ENCODE measurements around the gene FAM217A. TPM values are rescaled to one million over a fixed set of nuclear protein-coding genes. Genes with fewer than 3 reads are reported as not detected.

FAM217A gene
- total and polyA plus RNA-seq, 10 of the 15 experiments (the other 5 are each of a cell fraction or from before 2014, with no cell fraction given) = 0.09 to 0.11 TPM; not detected in 8

DNA sequence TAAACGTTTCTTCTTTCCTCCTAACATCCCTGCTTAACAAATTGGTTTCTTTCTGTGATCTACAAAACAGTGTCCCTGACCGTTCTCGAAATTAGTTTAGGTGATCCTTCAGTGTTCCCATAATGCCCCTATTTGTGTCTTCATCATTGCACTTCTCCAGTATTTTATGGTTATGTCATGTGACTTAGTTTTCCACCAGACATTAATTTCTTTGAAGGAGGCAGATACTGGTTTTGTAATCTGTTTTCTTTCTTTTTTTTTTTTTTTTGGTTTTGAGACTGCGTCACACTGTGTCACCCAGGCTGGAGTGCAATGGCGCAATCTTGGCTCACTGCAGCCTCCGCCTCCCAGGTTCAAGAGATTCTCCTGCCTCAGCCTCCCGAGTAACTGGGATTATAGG, 49.2 kb downstream of the FAM217A start (continued):
- TF ChIP-seq, protein P1, sequence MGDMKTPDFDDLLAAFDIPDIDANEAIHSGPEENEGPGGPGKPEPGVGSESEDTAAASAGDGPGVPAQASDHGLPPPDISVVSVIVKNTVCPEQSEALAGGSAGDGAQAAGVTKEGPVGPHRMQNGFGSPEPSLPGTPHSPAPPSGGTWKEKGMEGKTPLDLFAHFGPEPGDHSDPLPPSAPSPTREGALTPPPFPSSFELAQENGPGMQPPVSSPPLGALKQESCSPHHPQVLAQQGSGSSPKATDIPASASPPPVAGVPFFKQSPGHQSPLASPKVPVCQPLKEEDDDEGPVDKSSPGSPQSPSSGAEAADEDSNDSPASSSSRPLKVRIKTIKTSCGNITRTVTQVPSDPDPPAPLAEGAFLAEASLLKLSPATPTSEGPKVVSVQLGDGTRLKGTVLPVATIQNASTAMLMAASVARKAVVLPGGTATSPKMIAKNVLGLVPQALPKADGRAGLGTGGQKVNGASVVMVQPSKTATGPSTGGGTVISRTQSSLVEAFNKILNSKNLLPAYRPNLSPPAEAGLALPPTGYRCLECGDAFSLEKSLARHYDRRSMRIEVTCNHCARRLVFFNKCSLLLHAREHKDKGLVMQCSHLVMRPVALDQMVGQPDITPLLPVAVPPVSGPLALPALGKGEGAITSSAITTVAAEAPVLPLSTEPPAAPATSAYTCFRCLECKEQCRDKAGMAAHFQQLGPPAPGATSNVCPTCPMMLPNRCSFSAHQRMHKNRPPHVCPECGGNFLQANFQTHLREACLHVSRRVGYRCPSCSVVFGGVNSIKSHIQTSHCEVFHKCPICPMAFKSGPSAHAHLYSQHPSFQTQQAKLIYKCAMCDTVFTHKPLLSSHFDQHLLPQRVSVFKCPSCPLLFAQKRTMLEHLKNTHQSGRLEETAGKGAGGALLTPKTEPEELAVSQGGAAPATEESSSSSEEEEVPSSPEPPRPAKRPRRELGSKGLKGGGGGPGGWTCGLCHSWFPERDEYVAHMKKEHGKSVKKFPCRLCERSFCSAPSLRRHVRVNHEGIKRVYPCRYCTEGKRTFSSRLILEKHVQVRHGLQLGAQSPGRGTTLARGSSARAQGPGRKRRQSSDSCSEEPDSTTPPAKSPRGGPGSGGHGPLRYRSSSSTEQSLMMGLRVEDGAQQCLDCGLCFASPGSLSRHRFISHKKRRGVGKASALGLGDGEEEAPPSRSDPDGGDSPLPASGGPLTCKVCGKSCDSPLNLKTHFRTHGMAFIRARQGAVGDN (IDR thresholded peaks at IDR 0.05) = no peak
- TF ChIP-seq, protein P2, sequence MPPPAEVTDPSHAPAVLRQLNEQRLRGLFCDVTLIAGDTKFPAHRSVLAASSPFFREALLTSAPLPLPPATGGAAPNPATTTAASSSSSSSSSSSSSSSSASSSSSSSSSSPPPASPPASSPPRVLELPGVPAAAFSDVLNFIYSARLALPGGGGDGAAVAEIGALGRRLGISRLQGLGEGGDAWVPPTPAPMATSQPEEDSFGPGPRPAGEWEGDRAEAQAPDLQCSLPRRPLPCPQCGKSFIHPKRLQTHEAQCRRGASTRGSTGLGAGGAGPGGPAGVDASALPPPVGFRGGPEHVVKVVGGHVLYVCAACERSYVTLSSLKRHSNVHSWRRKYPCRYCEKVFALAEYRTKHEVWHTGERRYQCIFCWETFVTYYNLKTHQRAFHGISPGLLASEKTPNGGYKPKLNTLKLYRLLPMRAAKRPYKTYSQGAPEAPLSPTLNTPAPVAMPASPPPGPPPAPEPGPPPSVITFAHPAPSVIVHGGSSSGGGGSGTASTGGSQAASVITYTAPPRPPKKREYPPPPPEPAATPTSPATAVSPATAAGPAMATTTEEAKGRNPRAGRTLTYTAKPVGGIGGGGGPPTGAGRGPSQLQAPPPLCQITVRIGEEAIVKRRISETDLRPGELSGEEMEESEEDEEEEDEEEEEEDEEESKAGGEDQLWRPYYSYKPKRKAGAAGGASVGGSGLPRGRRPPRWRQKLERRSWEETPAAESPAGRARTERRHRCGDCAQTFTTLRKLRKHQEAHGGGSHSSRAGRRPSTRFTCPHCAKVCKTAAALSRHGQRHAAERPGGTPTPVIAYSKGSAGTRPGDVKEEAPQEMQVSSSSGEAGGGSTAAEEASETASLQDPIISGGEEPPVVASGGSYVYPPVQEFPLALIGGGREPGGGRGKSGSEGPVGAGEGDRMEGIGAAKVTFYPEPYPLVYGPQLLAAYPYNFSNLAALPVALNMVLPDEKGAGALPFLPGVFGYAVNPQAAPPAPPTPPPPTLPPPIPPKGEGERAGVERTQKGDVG (CRISPR knock-in tag; IDR thresholded peaks at IDR 0.05) = no peak
- no peak for TF ChIP-seq CBX5 (IDR thresholded peaks at IDR 0.05; ENCODE audit: low read depth)

DNA sequence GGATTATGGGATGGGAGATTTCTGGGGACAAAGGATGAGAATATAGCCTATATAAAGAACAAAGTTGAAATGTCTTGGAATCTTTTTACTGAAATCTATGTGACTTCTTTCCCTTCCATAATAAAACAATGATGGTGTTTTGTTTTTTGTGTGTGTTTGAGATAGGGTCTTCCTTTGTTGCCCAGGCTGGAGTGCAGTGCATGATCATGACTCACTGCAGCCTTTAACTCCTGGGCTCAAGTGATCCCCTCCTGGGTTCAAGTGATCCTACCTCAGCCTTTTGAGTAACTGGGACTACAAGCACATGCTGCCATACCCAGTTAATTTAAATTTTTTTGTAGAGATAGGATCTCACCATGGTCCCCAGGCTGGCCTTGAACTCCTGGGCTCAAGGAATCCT, 50.9 kb downstream of the FAM217A start:
- Histone ChIP-seq H3K36me3 (ENCODE audit: control insufficient read depth in 2 of 2, insufficient read depth in 2 of 2, low read length in 1 of 2) (peaks cover 0 to 15% of the 10 kb centered on the region in 2 experiments; a peak in 2 of 4 replicates), H4K20me1 (ENCODE audit: control insufficient read depth, insufficient read depth) (no peaks in the 10 kb centered on the region; the same call in none of the 2 replicates), H3K79me2 (ENCODE audit: control insufficient read depth, insufficient read depth, low read length) (peaks cover 94% of the 10 kb centered on the region), H3K9me3 (replicated peaks; ENCODE audit: control insufficient read depth, insufficient read depth, low read length) (peaks cover 1% of the 10 kb centered on the region; the same call in 1 of the 3 replicates), H2AFZ (ENCODE audit: control insufficient read depth, low read depth, low read length) (no peak overlapping the region), H3K4me1 (ENCODE audit: control insufficient read depth, insufficient read depth, low read length) (peaks cover 6% of the 10 kb centered on the region; the same call in 1 of the 2 replicates), H3K27me3 (replicated peaks in 1 of 2; ENCODE audit: control insufficient read depth in 2 of 2, insufficient read depth in 2 of 2, low read length in 1 of 2) (no peaks in the 10 kb centered on the region), H3K4me3 (no peak overlapping the region), H3K9ac (ENCODE audit: control insufficient read depth, insufficient read depth, low read length) (no peak overlapping the region), H3K27ac (ENCODE audit: control insufficient read depth, insufficient read depth) (no peak overlapping the region), H3K4me2 (ENCODE audit: control insufficient read depth, insufficient read depth) (peak overlapping the region; percentile 8; the same call in 1 of the 2 replicates)
- DNase-seq (ENCODE audit: low read depth, low spot score) (no peak), FAIRE-seq (no peak), ATAC-seq (no peak)
- BruUV-seq (replicated peaks) = no TSS peak
- POLR2A ChIA-PET = no interaction called here
- CTCF ChIA-PET = interaction anchor here (1.4 kb wide), 1 partner anchor 20 kb away, joined by 4 read pairs; no protein-coding TSS in a partner anchor
- intact Hi-C loops (cut with micrococcal nuclease; ENCODE audit: unreplicated experiment) = loop anchor here (10.0 kb wide), 1 partner anchor 757 kb away; no protein-coding TSS in a partner anchor
- in situ Hi-C loops (cut with MboI) = loop anchor here (10.0 kb wide), 1 partner anchor 747 kb away; the partner anchor contains the start of gene CDYL
- SMC1A ChIA-PET (ENCODE audit: uncharacterized antibody, unreplicated experiment) = no interaction called here
- RAD21 ChIA-PET (ENCODE audit: unreplicated experiment) = no interaction called here
- TF ChIP-seq, protein P3, sequence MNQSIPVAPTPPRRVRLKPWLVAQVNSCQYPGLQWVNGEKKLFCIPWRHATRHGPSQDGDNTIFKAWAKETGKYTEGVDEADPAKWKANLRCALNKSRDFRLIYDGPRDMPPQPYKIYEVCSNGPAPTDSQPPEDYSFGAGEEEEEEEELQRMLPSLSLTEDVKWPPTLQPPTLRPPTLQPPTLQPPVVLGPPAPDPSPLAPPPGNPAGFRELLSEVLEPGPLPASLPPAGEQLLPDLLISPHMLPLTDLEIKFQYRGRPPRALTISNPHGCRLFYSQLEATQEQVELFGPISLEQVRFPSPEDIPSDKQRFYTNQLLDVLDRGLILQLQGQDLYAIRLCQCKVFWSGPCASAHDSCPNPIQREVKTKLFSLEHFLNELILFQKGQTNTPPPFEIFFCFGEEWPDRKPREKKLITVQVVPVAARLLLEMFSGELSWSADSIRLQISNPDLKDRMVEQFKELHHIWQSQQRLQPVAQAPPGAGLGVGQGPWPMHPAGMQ (IDR thresholded peaks at IDR 0.05; ENCODE audit: borderline replicate concordance) = no peak
- no peak for TF ChIP-seq DPF2 (IDR thresholded peaks at IDR 0.05)
- no peak for TF ChIP-seq CBFB (IDR thresholded peaks at IDR 0.05; ENCODE audit: low read depth)
- TF ChIP-seq NFYB (IDR thresholded peaks at IDR 0.05; ENCODE audit: insufficient read depth, low read depth, low read length) = no peak
- no peak for TF ChIP-seq JUND (IDR thresholded peaks at IDR 0.05; ENCODE audit: low read depth, low read length)
- TF ChIP-seq, protein P4, sequence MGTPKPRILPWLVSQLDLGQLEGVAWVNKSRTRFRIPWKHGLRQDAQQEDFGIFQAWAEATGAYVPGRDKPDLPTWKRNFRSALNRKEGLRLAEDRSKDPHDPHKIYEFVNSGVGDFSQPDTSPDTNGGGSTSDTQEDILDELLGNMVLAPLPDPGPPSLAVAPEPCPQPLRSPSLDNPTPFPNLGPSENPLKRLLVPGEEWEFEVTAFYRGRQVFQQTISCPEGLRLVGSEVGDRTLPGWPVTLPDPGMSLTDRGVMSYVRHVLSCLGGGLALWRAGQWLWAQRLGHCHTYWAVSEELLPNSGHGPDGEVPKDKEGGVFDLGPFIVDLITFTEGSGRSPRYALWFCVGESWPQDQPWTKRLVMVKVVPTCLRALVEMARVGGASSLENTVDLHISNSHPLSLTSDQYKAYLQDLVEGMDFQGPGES (IDR thresholded peaks at IDR 0.05) = no peak
- no peak for TF ChIP-seq CHD2 (IDR thresholded peaks at IDR 0.05; ENCODE audit: borderline replicate concordance, low read depth, low read length)

All from GM12878 (cell line).